GM18867 (cell line): Measurements from ENCODE around the gene ACAP3.
A peak's percentile ranks its signal among the peaks of the same experiment; 100 is the strongest.

Experiments used
- ATAC-seq: cut with Tn5 transposase; IDR thresholded peaks from one replicate; pipeline ENCODE4 v1.9.1; 2021; ENCODE audit warnings: mild to moderate bottlenecking, moderate library complexity; ENCODE audit not compliant: unreplicated experiment

The ACAP3 gene

DNA sequence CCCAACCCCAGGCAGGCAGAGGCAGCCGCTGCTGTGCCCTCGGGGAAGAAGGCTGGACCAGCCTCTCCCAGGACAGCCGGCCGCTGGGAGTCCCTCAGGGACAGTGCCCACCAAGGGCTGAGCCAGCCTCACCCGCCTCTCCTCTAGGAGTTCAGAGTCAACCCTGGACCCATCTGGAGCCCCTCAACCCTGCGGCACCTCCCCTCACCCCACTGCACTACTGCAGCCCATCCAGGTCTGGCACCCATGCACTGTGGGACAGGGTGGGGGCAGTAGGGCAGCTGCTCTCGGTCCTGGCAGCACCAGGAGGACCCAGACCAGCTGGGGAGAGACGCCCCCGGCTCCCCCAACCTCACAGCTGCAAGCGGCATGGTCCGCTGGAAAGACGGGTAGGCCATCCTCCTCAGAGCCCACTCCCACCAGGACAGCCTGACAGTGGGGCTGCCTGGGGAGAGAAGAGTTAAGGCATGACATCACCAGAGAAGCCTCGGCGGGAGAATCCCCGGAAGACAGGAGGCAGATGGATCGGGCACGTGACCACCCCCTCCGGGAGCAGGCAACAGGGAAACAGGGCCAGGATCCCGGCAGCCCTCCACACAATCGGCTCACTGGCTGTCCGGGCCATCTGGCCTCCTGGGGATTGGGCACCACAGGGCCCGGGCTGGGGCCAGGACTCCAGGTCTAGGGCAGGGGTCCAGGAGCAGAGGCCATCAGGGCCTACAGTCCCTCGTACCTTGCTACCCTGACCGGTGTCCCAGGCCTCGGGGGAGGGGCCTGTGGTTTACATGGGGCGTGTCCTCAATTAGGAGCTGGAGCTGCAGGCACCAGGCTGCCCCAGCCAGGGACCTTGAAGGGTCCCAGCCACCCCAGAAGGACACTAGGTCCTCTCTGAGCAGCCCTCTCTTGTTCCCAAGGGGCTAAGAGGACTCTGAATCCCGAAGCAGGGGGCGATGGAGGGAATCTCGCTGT, 3.1 kb downstream of the ACAP3 start:
- no peak for ATAC-seq

DNA sequence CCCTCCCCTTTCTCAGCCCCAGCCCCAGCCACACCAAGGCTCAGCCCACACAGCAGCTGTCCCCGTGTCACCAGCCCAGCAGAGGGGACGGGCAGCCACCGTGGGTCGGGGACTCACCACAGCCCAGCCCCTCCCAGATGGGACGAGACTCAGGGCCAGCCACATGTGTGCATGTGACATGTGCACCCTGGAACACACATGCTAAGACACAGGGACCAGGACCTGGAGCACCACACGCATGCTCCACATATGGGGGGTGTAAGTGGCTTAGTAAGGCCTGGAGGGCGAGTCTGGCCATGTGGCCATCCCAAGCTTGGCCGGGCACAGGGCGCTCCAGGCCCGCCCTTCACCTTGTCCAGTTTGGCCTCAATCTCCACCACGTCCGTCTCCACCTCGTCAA, 4.0 kb downstream of the ACAP3 start:
- ATAC-seq = no peak

GRCh38 chr1:1302951-1303509, 4.7 kb downstream of the ACAP3 start:
- ATAC-seq = no peak

DNA sequence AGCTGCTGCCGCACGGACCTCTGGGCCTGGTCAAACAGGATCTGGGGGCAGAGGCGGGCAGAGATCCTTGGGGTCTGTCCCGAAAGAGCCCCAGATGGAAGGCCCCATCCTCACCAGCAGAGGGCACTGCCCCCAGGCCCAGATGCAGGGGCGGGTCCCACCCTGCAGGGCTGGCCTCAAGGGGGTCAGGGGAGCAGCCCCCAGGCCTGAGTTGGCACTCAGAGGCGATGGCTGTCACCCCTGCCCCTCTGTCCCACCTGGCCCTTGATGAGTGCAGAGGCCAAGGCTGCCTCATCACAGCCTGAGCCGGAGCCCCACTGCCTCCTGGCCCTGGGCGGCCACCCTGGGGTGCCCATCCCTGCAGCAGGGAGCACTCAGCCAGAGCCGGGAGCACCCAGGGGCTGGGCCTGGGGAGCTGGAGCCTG, 5.7 kb downstream of the ACAP3 start:
- no peak for ATAC-seq

- ATAC-seq = no peak
Observed at GRCh38 chr1:1300352-1300739, 7.4 kb downstream of the ACAP3 start.

- ATAC-seq = no peak
Observed at GRCh38 chr1:1299686-1300351, 7.9 kb downstream of the ACAP3 start.

- ATAC-seq = no peak
Observed at GRCh38 chr1:1298861-1299685, 8.7 kb downstream of the ACAP3 start.

GRCh38 chr1:1297802-1298424, 9.8 kb downstream of the ACAP3 start:
- no peak for ATAC-seq

- ATAC-seq = no peak
Observed at GRCh38 chr1:1296070-1297061, 11.4 kb downstream of the ACAP3 start.

DNA sequence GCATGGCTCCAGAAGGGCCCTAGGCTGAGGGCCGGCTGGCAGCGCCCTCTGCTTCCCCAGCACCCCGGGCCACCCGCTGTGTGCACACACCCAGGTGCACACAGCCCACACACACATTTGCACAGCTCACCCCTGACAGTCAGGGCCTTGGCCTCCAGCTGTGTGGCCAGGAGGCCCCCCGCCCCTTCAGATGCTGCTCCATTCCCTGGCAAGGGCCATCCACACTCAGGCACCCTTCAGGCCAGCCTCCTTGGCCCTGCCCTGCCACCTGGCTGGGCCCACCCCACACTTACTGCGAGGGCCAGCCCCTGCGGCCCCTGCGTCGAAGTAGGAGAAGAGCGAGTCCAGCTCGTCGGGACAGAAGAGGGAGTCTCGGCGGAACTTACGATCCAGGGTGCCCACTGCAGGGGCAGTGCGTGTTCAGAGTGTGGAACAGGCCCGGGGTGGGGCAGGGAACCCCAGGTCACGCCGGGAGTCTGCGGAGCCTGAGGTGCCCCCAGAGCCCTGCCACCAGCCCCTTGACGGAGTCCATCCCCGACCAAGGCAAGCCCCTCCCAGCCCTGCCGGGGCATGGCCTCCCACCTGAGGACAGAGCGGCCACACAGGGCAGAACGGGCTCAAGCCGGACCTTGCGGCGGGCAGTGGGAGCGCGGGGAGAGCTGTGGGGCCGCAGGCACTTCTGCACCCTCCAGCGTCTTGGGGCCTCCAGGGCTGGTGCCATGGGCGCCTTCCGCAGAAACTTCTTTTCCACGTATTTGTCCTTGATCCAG, 12.4 kb downstream of the ACAP3 start:
- no peak for ATAC-seq

- ATAC-seq = no peak
Observed at GRCh38 chr1:1294250-1294890, 13.4 kb downstream of the ACAP3 start.

- ATAC-seq = no peak
Observed at GRCh38 chr1:1293263-1294249, 14.2 kb downstream of the ACAP3 start.

DNA sequence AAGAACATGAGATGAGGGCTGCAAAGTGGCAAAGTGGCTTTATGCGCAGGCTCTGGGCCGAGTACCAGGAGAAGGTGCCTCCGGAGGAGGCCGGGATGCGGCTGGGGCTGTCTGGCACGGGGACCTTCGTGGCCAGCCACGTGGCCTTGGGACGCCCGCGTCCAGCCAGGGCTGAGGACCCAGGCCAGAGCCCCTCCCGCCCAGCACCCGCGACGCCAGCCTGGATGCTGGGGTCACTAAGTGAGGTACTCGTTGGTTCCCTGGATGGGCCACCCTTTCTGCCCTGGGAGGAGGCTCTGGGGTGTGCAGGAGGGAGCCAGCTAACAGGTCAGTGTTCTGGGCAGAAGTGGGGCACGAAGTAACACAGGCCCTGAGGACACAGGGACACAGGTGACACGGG, 14.9 kb downstream of the ACAP3 start:
- no peak for ATAC-seq

DNA sequence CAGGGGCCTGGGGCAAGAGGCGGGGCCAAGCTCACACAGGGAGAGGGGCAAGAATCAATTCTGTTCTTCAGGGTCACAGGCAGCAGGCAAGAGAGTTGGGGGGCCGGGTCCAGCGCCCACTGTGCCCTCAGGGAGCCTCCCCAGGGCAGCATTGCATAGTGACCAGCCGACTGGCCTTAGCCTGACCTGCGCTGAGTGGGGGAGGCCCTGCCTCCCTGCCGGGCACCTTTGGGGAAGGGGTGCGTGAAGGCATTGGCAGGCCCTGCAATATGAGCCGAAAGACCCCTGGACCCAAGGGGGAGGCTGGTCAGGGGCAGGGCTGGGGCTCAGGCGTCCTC, 15.3 kb downstream of the ACAP3 start:
- no peak for ATAC-seq

DNA sequence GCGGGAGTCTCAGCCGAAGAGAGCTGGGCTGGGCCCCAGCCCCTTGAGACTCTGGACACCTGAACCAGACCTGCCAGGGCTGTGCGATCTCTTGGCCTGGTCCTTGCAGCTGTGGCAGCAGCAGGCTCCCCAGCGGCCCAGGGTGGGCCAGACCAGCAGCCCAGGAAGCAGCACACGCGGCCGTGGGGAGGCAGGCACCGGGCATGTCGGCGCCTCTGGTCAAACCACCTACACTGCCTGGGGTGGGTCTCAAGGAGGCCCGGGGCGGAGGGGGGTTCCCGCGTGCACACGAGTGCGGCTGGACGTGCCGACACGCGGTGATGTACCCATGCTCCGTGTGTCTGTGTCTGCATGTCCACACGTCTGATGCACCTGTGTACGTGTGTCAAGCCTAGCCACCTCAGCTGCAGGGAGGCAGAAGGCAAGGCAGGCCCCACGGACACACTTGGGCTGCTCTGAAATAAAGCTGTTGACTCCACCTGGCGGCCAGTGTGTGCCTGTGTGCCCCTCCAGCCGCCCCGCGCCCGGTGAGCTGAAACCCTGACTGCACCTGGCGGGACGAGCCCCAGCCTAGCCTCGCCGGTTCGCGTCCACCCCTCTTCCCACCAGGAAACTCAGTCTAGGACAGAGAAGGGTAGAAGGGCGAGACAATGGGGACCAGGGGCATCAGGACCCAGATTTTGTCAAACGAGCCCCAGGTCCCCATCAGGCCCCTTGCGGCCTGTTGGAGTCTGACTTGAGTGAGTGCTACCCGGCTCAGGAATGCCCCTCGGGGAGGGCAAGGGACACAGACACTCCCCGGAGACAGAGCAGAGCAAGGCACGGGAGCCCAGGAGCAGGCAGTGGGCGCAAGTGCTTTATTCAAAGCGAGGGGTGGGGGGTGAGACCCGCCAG, 15.9 kb downstream of the ACAP3 start:
- ATAC-seq = peak; percentile 46

DNA sequence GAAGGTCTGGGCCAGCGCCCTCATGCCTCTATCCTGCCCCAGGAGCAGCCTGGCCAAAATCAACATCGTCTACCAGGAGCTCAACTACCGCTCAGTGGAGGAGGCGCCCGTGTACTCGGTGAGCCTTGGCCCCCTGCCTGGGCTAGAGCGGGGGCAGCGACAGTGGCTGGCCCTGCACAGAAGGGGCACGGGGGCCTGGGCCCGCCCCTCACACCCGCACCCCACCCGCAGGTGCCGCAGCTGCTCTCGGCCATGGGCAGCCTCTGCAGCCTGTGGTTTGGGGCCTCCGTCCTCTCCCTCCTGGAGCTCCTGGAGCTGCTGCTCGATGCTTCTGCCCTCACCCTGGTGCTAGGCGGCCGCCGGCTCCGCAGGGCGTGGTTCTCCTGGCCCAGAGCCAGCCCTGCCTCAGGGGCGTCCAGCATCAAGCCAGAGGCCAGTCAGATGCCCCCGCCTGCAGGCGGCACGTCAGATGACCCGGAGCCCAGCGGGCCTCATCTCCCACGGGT, 16.7 kb downstream of the ACAP3 start:
- ATAC-seq = no peak
